Central memory CD8-positive, alpha-beta T cell (primary cell): ENCODE measurements around the gene OR51E2.

ENCODE experiments used
- ATAC-seq: fragments of 150-1000 bp; cut with Tn5 transposase; replicated peaks from 2 replicates; pipeline ENCODE4 v1.10.0; 2022; ENCODE audit warnings: mild to moderate bottlenecking, moderate FRiP score, moderate number of reproducible peaks; ENCODE audit not compliant: poor library complexity, severe bottlenecking; ENCODE audit errors: extremely low read depth
- DNase-seq, 2 donors: peaks; one replicate each; pipeline ENCODE4 v3.0.0; 2021; ENCODE audit warnings: low spot score in 2 of 2
- H3K27ac Mint-ChIP-seq: one replicate; pipeline ENCODE4 v1.8.0; 2022; ENCODE audit warnings: low read depth, mild to moderate bottlenecking, moderate library complexity, mixed read lengths
- H3K27me3 Mint-ChIP-seq: one replicate; pipeline ENCODE4 v1.8.0; 2022; ENCODE audit warnings: mixed read lengths
- H3K36me3 Mint-ChIP-seq: one replicate; pipeline ENCODE4 v1.8.0; 2022; ENCODE audit warnings: mild to moderate bottlenecking, moderate library complexity, mixed read lengths; ENCODE audit not compliant: insufficient read depth
- H3K4me1 Mint-ChIP-seq: one replicate; pipeline ENCODE4 v1.8.0; 2022; ENCODE audit warnings: mixed read lengths
- H3K4me3 Mint-ChIP-seq: one replicate; pipeline ENCODE4 v1.8.0; 2022; ENCODE audit warnings: mild to moderate bottlenecking, moderate library complexity, mixed read lengths
- H3K9me3 Mint-ChIP-seq: one replicate; pipeline ENCODE4 v1.8.0; 2022; ENCODE audit warnings: mixed read lengths

OR51E2 gene

DNA sequence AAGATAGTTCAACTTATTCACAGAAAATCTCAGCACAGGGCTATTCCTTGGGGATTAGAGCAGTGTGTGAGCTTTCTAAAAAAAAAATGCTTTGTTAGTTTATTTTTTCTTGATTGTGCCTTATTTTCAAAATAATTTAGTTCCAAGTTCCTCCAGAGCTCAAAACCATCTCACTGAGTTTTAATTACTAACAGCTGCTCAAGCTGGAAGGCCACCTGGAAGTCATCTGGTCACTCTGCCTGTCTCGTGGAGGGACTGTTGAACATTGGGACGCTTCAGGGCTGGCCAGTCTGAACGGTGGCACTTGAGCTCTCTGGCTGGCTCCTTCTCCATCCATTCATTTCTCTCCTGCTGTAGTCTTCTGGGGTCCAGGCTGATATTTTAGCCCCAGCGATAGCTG is 49.9 kb downstream of the OR51E2 start:
- Mint-ChIP-seq H3K36me3 (no peaks in the 10 kb centered on the region), H3K27ac (no peak overlapping the region), H3K9me3 (peaks cover under 1% of the 10 kb centered on the region), H3K4me1 (no peaks in the 10 kb centered on the region), H3K4me3 (no peak overlapping the region), H3K27me3 (peaks cover 10% of the 10 kb centered on the region)
- ATAC-seq (no peak), DNase-seq (no peak)

DNA sequence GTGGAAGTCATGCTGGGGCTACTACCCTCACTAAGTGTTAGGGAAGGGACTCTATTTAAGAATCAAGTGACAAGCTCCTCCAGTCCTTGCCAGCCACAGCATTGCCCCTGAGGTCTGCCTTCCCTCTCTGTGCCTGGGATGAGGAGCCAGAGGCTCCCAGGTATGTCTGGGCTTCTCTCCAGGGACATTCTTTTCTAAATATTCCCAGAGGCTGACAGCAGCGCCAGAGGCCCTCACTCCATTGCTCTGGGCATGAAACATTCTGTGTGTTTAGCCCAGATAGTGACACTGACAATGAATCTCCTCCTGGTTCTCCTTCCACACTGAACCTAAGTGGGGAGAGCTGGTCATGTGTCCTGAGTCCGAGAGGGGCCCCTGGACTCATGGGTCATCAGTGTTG is 51.7 kb downstream of the OR51E2 start:
- no peaks in the 10 kb centered on the region for H3K4me1 Mint-ChIP-seq
- DNase-seq (no peak), ATAC-seq (no peak)
- no peak overlapping the region for H3K4me3 Mint-ChIP-seq
- no peaks in the 10 kb centered on the region for H3K36me3 Mint-ChIP-seq
- H3K27me3 Mint-ChIP-seq = peaks cover 10% of the 10 kb centered on the region
- H3K9me3 Mint-ChIP-seq = no peaks in the 10 kb centered on the region
- H3K27ac Mint-ChIP-seq = no peak overlapping the region

DNA sequence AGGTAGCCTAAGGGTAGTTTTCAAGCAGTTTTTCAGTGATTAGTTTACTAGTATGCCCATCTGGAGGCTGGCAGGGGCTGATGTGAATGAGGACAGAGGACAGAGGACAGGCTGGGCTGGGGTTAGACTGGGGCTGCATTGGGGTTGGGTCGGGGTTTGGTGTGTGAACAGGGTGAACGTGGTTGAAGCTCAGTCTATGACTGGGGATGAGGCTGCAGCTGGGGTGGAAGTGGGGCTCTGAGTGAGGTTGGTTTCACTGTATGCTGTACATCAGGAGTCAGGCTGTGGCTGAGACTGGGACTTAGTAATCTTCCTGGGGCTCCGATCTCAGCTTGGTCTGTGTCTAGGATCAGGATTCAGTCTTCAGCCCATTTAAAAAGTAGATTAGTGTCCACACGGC is 53.4 kb downstream of the OR51E2 start:
- no peak overlapping the region for H3K4me3 Mint-ChIP-seq
- H3K27me3 Mint-ChIP-seq = peaks cover 10% of the 10 kb centered on the region
- DNase-seq (no peak), ATAC-seq (no peak)
- no peaks in the 10 kb centered on the region for H3K4me1 Mint-ChIP-seq
- no peak overlapping the region for H3K27ac Mint-ChIP-seq
- H3K36me3 Mint-ChIP-seq = no peaks in the 10 kb centered on the region
- no peaks in the 10 kb centered on the region for H3K9me3 Mint-ChIP-seq

DNA sequence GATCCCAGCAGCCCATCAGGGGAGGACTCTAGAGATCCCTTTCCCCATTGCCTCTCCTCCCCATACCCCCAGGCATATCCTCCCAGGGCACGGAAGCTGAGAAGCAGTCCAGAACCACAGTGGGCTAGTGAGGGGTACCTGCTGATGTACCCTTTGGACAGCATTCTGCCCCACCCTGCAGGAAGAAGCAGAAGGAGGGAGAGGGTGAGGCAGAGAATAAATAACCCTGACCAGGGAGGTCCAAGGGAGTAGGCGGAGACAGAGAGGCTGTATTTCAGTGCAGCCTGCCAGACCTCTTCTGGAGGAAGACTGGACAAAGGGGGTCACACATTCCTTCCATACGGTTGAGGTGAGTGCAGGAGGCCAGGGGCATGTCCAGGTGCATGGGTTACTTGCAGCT is 54.0 kb downstream of the OR51E2 start, which contains the start of gene OR51E1:
TSS of gene OR51E1 (plus strand) at position 301 of the 400 bp plus-strand sequence. CDS start 8,545 bp downstream, outside the sequence.
- Mint-ChIP-seq H3K27me3 (peaks cover 10% of the 10 kb centered on the region), H3K27ac (no peak within 1 kb of the TSS), H3K36me3 (no peaks in the 10 kb centered on the region), H3K9me3 (no peaks in the 10 kb centered on the region), H3K4me1 (no peaks in the 10 kb centered on the region), H3K4me3 (no peak within 1 kb of the TSS)
- no peak for ATAC-seq
- no peak for DNase-seq

DNA sequence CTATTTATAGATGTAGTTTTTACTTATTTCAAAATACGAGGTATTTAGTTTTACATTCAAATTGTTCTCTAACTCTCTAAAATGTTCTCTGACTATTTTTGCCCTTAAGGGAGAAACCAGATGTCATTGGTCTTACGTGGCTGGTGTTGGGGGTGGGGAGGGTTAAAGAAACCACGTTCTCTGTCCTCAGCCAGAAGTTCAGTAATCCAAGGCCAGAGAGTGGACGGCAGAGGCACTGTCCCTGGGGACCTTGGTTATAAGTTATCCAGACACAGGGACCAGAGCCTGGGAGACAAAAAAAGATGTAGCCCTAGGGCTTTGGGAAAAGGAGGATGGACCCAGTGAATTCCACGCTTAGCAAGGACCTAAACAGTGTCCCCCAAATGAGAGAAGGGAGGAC is 54.6 kb downstream of the OR51E2 start:
- no peak for ATAC-seq
- no peaks in the 10 kb centered on the region for H3K36me3 Mint-ChIP-seq
- peaks cover 10% of the 10 kb centered on the region for H3K27me3 Mint-ChIP-seq
- no peak overlapping the region for H3K4me3 Mint-ChIP-seq
- H3K9me3 Mint-ChIP-seq = no peaks in the 10 kb centered on the region
- no peak overlapping the region for H3K27ac Mint-ChIP-seq
- H3K4me1 Mint-ChIP-seq = no peaks in the 10 kb centered on the region
- no peak for DNase-seq

DNA sequence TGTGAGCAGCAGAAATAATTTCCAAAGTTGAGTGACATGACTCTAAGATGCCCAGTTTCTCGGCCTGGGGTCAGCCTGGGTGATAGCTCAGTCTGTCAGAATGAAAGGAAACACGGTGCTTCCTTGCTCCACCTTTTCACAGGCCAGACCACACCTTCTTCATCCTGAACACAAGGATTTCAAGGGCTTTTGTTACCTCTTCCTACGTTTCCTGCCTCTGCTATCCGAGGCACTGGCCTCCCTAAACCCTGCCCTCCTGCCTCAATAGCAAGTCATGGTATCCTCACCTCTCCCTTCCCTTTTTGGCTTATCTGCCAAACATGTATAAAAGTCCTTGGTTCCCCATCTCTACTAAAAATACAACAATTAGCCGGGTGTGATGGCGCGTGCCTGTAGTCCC is 55.6 kb downstream of the OR51E2 start:
- Mint-ChIP-seq H3K4me1 (no peaks in the 10 kb centered on the region), H3K36me3 (no peaks in the 10 kb centered on the region), H3K27ac (no peak overlapping the region), H3K27me3 (peaks cover 10% of the 10 kb centered on the region), H3K9me3 (no peaks in the 10 kb centered on the region), H3K4me3 (no peak overlapping the region)
- ATAC-seq (no peak), DNase-seq (no peak)

DNA sequence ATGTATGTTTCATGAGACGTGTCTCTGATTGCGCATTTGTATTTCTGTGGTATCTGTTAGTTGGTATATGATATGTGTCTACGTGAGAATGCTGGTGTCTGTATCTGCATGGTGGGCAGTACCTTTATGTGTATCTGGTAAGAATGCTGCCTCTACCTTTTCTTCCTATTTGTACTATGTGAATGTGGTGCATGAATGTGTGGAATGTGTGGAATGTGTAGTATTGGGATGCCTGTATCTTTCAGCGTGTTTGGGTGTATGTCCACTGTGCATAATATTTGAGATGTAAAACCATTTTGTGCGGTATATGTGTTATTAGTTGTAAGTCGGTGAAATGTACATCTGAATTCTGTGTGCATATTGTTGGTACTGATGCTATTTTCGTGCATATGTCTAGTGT is 56.2 kb downstream of the OR51E2 start:
- DNase-seq (no peak), ATAC-seq (no peak)
- no peaks in the 10 kb centered on the region for H3K9me3 Mint-ChIP-seq
- H3K27ac Mint-ChIP-seq = no peak overlapping the region
- peaks cover 10% of the 10 kb centered on the region for H3K27me3 Mint-ChIP-seq
- H3K4me3 Mint-ChIP-seq = no peak overlapping the region
- H3K4me1 Mint-ChIP-seq = no peaks in the 10 kb centered on the region
- H3K36me3 Mint-ChIP-seq = no peaks in the 10 kb centered on the region

DNA sequence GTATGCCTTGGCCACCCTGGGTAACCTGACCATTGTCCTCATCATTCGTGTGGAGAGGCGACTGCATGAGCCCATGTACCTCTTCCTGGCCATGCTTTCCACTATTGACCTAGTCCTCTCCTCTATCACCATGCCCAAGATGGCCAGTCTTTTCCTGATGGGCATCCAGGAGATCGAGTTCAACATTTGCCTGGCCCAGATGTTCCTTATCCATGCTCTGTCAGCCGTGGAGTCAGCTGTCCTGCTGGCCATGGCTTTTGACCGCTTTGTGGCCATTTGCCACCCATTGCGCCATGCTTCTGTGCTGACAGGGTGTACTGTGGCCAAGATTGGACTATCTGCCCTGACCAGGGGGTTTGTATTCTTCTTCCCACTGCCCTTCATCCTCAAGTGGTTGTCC is 57.7 kb downstream of the OR51E2 start:
- Mint-ChIP-seq H3K27me3 (peaks cover 10% of the 10 kb centered on the region), H3K4me1 (no peaks in the 10 kb centered on the region)
- DNase-seq = no peak

DNA sequence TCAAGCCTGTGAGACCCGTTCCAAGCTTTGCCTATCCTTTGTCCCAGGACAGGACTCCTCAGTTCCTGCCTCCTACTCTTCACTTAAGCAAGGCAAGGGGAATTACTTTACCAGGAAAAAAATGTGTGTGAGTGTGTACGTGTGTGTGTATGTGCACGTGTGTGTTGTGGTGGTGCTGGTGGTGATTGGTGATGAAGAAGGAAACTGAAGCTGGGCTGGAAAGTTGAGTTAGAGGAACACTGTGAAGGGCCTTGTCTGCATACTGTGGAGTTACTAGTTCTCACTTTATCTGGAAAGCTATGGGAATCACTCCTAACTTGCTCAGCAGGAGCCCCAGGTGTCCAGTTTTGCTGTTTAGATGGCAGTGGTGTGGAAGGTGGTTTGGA is 60.0 kb downstream of the OR51E2 start:
- Mint-ChIP-seq H3K27me3 (no peaks in the 10 kb centered on the region), H3K4me3 (no peak overlapping the region), H3K27ac (no peak overlapping the region), H3K9me3 (no peaks in the 10 kb centered on the region), H3K36me3 (no peaks in the 10 kb centered on the region), H3K4me1 (no peaks in the 10 kb centered on the region)
- DNase-seq (no peak), ATAC-seq (no peak)

More for the DNA sequence above, 57.7 kb downstream of the OR51E2 start:
- Mint-ChIP-seq H3K4me3 (no peak overlapping the region), H3K27ac (no peak overlapping the region), H3K9me3 (no peaks in the 10 kb centered on the region), H3K36me3 (no peaks in the 10 kb centered on the region)
- ATAC-seq = no peak

DNA sequence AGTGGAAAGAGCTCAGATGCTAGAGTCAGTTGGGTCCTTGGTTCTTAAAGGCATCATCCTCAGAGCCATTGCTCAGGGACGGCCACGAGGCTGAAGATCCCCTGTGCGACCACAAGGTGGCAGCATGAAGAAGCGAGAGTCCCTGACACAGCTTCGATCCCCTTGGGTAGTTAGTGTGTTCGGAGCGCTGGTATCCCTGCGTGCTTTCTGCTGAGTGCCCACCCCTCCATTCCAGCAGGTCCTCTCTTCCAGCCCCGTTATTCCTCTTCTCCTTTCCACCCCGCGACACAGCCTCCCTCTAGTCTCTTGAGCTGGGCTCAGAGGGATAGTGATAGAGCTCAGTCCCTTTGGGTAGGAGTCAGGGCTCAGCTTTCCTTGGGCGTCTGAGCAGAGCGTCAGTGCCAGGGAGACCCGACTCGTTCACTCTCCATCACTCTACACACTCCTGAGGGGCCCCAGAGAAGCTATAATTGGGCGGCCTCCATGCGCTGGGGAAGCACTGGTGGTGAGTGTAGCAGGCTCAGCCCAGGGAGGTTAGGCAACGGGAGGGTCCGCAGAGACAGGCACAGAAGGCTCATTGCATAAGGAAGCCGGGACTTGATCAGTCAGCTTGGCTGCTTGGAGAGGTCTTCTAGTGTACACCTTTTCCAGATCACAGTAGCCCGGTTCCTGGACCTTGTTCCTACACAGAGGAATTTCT is 60.5 kb downstream of the OR51E2 start, which contains the start of gene OR51D1:
TSS of gene OR51D1 (plus strand) at position 516 of the 700 bp plus-strand sequence. CDS start 2,314 bp downstream, outside the sequence.
- peak; percentile 52 to 61 for DNase-seq
- Mint-ChIP-seq H3K4me3 (no peak within 1 kb of the TSS), H3K27ac (no peak within 1 kb of the TSS), H3K9me3 (no peaks in the 10 kb centered on the region), H3K27me3 (no peaks in the 10 kb centered on the region), H3K4me1 (no peaks in the 10 kb centered on the region), H3K36me3 (no peaks in the 10 kb centered on the region)
- peak; percentile 90 for ATAC-seq

DNA sequence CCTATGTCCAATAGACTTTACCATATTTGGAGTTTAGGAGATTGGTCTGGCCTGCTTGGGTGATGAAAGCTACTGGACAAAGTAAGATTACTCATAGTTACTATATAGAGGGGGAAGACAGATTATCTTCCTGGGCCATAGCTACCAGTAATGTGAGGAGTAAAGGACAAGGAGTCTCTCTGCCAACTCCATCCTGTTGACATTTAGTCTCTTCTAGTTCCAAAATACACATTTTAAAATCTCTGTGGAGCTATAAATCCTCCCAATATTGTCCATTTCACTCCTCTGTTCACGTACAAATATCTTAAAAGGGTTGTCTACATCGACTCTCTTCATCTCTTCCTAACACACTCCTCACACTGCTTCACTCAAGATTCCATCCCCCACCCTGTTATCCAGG is 61.5 kb downstream of the OR51E2 start:
- no peaks in the 10 kb centered on the region for H3K36me3 Mint-ChIP-seq
- peaks cover 5% of the 10 kb centered on the region for H3K27me3 Mint-ChIP-seq
- H3K27ac Mint-ChIP-seq = no peak overlapping the region
- DNase-seq (no peak), ATAC-seq (no peak)
- H3K4me1 Mint-ChIP-seq = no peaks in the 10 kb centered on the region
- H3K4me3 Mint-ChIP-seq = no peak overlapping the region
- no peaks in the 10 kb centered on the region for H3K9me3 Mint-ChIP-seq
